Retinal pigment epithelial cell (primary cell): ENCODE data around the gene KLRK1.
"Not testable (repeated sequence)": the region's sequence is repeated elsewhere in the genome, so short reads cannot be mapped to it uniquely, and the experiment has no call there.

Experiments used
- DNase-seq: peaks from one replicate; pipeline ENCODE4 v3.0.0-alpha.2; 2010; ENCODE audit warnings: low read depth
- H3K4me3 ChIP-seq: 2 replicates; pipeline ENCODE4 v1.5.1; 2011; ENCODE audit warnings: mild to moderate bottlenecking, low read length, control low read depth, moderate library complexity
- TF ChIP-seq, protein P1 (sequence below): conservative IDR thresholded peaks from 2 replicates; pipeline ENCODE4 v1.5.1; 2011; ENCODE audit warnings: low read depth, low read length, control low read depth, inconsistent platforms

KLRK1 gene

DNA sequence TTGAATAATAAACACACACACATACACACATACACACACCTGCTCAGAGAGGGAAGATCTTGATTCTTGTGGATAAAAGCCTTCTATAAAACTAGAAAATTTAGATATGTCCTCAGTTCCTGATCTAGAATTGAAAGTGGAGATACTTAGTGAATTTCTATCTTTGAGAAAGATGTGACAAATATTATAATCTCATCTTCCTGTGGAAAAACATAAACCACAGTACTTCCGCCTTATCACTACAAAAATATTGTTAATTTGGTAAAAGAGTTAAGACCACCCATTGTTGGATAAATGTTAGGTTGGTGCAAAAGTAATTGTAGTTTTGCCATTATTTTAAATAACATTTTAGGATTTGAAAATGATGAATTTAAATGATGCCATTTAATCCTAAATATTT lies at the start of gene KLRK1:
KLRK1 (minus strand) TSS at position 138 of the 400 bp plus-strand sequence. CDS start 1,231 bp downstream, outside the sequence.
- TF ChIP-seq, protein P1, sequence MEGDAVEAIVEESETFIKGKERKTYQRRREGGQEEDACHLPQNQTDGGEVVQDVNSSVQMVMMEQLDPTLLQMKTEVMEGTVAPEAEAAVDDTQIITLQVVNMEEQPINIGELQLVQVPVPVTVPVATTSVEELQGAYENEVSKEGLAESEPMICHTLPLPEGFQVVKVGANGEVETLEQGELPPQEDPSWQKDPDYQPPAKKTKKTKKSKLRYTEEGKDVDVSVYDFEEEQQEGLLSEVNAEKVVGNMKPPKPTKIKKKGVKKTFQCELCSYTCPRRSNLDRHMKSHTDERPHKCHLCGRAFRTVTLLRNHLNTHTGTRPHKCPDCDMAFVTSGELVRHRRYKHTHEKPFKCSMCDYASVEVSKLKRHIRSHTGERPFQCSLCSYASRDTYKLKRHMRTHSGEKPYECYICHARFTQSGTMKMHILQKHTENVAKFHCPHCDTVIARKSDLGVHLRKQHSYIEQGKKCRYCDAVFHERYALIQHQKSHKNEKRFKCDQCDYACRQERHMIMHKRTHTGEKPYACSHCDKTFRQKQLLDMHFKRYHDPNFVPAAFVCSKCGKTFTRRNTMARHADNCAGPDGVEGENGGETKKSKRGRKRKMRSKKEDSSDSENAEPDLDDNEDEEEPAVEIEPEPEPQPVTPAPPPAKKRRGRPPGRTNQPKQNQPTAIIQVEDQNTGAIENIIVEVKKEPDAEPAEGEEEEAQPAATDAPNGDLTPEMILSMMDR, result no peak
- no peak for DNase-seq
- H3K4me3 ChIP-seq, result no peak within 1 kb of the TSS

DNA sequence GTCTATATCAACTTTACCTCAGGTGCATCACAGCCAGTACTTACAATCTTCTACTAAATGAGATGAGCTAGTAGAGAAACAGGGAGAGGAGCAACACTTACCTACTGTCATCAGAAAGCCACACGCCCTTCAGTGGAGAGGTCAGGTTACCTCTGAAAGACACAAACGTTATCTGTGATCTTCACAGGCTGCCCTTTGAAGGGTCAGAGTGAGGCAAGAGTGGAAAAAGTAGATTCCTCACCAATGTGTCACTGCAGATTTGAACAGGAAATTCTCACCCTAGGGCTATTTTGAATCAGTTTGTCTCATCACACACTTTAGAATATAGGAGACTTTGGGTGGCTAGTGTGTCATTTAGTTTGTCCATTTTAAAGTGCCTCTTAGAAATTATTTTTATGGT lies 47.8 kb upstream of the KLRK1 start:
- not testable (repeated sequence) for DNase-seq, H3K4me3 ChIP-seq

DNA sequence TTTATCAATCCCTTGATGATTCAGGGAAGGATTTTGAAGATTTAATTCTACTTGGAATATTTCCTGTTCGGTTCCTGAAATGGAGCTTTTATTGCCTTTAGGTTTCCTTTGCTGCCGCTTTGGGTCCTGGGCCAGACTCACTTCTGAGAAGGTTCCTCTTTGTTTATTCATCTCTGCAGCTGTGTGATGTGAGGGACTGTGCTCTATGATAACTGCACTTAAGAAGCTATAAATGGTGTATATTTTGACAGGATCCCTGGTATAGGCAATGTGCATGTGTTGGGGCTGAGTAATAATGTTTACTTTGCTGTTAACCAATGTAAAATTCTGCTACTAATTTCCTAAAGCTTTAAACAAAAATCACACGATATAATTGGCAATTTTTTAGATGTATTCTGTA lies 46.0 kb upstream of the KLRK1 start, which contains the start of gene KLRC2:
KLRC2 (minus strand) TSS at position 195 of the 400 bp plus-strand sequence; CDS start at position 171, 24 bp downstream.
- not testable (repeated sequence) for H3K4me3 ChIP-seq, DNase-seq

DNA sequence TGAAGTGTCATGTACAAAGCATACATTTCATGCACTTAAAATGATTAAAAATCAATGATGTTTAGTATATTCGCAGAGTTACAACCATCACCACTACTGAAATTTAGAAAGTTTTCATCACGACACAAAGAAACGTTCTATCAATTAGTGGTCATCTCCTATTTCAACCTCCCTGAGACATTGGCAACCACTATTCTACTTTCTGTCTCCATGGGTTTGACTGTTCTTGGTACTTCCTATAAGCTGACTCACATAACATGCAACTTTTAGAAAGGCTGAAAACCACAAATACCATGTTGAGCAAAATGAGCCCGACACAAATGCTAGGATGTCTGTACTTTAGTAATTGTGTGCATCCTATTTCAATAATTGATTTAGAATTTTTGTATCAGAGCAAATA lies 40.8 kb upstream of the KLRK1 start:
- not testable (repeated sequence) for H3K4me3 ChIP-seq, DNase-seq

DNA sequence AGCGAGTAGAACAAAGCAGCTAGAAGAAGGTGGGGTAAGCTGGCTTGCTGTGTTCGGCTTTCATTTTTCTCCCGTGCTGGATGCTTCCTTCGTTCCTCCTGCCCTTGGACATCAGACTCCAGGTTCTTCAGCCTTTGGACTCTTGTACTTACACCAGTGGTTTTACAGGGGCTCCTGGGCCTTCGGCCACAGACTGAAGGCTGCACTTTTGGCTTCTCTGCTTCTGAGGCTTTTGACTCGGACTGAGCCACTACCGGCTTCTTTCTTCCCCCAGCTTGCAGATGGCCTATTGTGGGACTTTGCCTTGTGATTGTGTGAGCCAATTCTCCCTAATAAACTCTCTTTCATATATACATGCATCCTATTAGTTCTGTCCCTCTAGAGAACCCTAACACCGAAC lies 36.1 kb upstream of the KLRK1 start:
- H3K4me3 ChIP-seq, DNase-seq: not testable (repeated sequence)

DNA sequence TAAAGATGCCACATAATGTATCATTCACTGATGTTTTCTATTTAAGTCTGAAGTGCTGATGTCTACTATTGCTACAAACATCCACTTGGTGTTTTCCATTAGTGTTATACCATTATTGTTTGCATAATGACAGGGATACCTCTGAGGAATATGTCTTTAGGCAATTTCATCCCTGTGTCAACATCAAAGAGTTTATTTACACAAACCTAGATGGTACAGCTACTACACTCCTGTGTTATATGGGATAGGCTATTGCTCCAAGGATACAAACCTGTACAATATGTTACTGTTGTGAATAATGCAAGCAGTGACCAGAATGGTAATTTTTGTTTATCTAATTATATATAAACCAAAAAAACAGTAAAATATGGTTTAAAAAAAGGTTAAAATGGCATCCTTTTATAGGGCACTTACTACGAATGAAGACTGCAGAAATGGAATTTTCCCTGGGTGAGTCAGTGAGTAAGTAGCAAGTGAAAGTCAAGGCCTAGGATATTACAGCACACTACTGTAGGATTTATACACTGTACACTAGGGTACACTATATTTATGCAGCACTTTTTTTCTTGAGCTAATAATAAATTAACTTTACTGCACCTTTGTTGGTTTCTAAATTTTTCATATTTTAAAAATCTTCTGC lies 34.5 kb upstream of the KLRK1 start:
- H3K4me3 ChIP-seq, result not testable (repeated sequence)

DNA sequence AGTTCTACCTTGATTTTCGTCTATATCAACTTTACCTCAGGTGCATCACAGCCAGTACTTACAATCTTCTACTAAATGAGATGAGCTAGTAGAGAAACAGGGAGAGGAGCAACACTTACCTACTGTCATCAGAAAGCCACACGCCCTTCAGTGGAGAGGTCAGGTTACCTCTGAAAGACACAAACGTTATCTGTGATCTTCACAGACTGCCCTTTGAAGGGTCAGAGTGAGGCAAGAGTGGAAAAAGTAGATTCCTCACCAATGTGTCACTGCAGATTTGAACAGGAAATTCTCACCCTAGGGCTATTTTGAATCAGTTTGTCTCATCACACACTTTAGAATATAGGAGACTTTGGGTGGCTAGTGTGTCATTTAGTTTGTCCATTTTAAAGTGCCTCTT lies 32.3 kb upstream of the KLRK1 start:
- not testable (repeated sequence) for DNase-seq, H3K4me3 ChIP-seq

More for the DNA sequence above, 34.5 kb upstream of the KLRK1 start:
- not testable (repeated sequence) for DNase-seq

DNA sequence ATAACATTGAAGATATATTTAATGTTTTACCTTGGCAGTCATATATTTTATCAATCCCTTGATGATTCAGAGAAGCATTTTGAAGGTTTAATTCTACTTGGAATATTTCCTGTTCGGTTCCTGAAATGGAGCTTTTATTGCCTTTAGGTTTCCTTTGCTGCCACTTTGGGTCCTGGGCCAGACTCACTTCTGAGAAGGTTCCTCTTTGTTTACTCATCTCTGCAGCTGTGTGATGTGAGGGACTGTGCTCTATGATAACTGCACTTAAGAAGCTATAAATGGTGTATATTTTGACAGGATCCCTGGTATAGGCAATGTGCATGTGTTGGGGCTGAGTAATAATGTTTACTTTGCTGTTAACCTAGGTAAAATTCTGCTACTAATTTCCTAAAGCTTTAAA lies 30.5 kb upstream of the KLRK1 start, which contains the start of gene KLRC3:
KLRC3 (minus strand) TSS at position 262 of the 400 bp plus-strand sequence; CDS start at position 217, 45 bp downstream.
- not testable (repeated sequence) for H3K4me3 ChIP-seq, DNase-seq

DNA sequence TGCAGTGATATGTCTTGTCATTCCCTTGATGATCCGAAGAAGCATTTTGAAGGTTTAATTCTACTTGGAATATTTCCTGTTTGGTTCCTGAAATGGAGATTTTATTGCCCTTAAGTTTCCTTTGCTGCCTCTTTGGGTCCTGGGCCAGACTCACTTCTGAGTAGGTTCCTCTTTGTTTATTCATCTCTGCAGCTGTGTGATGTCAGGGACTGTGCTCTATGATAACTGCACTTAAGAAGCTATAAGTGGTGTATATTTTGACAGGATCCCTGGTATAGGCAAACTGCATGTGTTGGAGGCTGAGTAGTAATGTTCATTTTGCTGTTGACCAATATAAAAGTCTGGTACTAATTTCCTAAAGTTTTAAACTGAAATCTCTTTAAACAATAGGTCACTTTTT lies 19.6 kb upstream of the KLRK1 start, which contains the start of gene KLRC4:
KLRC4 (minus strand) TSS at position 366 of the 400 bp plus-strand sequence; CDS start at position 184, 182 bp downstream.
- TF ChIP-seq, protein P1, result no peak
- no peak within 1 kb of the TSS for H3K4me3 ChIP-seq
- DNase-seq, result no peak

DNA sequence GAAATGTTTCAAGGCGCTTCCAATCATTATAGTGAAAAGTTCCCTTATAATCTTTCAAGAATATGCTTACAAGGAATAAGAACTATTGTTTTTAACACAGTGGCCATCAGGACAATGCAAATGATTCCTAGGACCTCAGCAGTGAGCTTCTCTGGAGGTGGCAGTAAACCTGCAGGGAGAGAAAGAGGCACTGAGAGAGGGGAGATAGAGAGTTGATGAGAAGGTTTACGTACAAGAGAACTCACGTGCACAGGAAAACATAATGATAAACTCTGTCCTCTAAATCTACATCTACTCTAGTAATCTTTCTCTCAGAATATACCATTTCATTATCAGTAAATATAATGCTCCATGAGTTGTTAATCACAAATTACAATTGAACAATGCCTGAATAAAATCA lies 19.0 kb upstream of the KLRK1 start:
- TF ChIP-seq, protein P1, result no peak
- DNase-seq, result no peak
- no peak overlapping the region for H3K4me3 ChIP-seq

DNA sequence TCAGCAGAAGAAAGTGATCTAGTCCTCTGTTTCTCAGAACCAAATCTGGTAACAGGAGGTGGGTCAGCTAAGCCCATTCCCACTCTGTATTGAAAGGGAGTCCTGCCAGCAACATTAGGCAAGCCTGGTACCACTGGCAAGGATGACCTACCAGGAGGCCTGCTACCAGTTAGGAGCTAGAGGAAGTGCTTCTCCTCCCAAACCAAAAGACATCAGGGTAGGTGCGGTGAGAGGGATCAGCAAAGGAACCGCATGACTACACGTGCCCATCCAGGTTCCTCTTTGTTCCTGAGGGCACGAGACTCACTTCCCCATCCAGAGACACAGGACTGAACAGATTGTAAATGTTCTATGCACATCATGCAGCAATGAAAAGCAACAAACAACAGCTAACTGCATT lies 16.9 kb upstream of the KLRK1 start:
- DNase-seq, result no peak
- H3K4me3 ChIP-seq, result no peak overlapping the region
- TF ChIP-seq, protein P1, result no peak
